ENCODE data around the gene EVPL.
A peak's percentile ranks its signal among the peaks of the same experiment; 100 is the strongest.
"Not testable (repeated sequence)": the region's sequence is repeated elsewhere in the genome, so short reads cannot be mapped to it uniquely, and the experiment has no call there.

The EVPL gene

DNA sequence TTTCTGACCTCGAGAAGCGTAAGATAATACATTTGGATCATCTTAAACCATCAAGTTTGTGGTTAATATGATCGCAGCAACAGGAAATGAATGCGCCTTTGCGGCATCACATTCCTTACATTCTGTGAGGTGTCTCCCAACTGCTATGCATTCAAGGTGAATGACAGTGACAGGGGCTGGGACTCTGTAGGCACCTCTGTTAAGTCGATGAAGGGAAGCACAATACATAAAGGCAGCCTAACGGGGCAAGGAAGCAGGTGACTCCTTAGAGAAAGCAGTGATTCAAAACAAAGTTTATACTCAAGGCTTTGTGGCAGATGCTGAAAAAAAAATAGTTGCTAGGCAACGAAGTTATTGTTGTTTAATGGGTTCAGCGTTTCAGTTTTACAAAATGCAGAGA lies 21.6 kb upstream of the EVPL start:
- peak; percentile 71 for DNase-seq (ENCODE audit: low spot score)
- peak; percentile 63 for FAIRE-seq

DNA sequence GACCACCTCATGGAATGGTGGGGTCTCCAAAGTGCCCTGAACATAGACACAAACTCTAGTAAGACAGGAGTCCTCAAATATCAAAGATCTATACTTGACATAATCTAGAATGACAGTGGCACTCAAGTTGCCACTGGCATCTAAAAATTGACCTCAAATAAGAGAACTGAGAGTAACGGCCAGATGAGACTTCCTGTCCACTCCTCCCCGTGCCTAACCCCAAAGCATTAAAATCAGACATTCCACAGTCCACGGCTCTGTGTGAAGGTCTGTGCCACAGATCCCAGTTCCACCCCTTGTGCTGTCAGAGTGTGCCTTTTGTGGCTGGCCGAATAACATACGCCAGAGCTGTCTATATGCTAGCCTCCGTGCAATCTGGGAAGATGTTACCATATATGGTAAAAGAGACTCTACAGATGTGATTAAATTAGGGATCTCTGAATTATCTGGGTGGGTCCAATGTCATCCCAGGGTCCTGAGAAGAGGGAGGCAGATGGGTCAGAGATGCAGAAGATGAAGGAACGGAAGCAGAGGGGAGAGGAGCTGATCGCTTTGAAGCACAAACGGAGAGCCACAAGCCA lies 21.0 kb upstream of the EVPL start:
- FAIRE-seq = no peak
- peak; percentile 22 for DNase-seq (ENCODE audit: low spot score)

DNA sequence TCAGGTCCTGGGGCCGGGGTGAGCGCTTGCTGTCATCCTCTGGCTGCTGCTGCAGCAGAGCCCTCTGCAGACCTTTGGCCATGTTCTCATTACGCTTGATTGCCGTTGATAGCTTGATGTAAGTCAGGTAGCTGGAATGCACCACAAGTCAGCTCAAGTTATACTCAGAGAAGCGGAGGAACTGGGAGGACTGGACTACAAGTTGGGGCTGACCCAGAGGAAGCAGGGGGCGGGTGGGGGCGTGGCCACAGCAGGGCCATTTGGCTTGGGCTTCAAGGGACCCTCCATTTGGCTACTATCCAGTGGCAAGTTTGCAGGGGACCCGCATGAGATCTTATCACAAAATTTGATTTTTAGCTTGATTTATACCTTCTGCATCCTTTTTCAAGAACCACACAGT lies 19.0 kb upstream of the EVPL start:
- DNase-seq (ENCODE audit: low spot score) (no peak), FAIRE-seq (no peak)

DNA sequence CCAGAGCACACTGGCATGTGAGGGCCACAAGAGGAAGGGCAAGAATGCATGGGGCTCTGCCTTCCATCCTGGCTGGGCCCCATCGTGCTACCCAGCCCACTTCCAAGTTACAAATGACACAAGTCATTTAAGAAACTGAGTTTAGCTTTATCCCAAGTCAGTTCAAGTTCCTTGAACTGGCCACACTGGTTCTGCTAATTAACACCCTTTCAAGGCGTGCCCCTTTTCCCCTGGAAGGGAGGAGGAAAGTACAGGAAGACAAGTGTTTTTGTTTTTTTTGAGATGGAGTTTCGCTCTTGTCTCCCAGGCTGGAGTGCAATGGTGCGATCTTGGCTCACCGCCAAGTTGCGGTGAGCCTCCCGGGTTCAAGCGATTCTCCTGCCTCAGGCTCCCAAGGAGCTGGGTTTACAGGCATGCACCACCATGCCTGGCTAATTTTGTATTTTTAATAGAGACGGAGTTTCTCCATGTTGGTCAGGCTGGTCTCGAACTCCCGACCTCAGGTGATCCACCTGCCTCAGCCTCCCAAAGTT lies 17.4 kb upstream of the EVPL start:
- not testable (repeated sequence) for DNase-seq (ENCODE audit: low spot score)
- peak; percentile 40 for FAIRE-seq

DNA sequence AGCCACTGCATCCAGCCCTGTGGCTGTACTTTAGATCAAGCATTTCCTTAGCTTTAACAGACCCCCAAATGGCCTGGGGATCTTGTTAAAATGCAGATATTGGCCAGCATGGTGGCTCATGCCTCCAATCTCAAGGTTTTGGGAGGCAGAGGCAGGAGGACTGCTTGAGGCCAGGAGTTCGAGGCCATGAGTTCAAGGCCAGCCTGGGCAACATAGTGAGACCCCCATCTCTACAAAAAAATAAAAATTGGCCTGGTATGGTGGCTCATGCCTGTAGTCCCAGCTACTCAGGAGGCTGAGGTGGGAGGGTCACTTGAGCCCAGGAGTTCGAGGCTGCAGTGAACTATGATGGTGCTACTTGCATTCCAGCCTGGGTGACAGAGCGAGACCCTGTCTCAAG lies 15.8 kb upstream of the EVPL start:
- FAIRE-seq = not testable (repeated sequence)

DNA sequence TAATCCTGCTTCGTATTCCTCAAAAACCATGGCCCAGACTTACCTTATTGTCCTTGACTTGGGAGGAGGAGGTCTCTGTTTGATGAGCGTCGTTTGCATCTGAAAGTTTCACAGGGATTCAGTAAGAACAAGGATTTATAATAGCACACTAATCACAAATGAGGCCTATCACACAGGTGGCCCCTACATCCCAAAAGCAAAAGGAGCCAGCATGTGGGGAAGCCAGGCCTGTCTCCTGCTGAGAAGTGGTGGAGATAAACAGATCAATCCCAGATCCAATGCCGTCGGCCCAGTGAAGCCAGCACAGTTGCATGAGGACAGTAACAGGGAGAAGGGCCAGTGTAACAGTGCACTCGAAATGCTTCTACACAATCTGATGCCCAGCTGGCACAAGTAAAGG lies 13.3 kb upstream of the EVPL start:
- no peak for DNase-seq (ENCODE audit: low spot score)
- FAIRE-seq = no peak

More for the DNA sequence above, 15.8 kb upstream of the EVPL start:
- not testable (repeated sequence) for DNase-seq (ENCODE audit: low spot score)

DNA sequence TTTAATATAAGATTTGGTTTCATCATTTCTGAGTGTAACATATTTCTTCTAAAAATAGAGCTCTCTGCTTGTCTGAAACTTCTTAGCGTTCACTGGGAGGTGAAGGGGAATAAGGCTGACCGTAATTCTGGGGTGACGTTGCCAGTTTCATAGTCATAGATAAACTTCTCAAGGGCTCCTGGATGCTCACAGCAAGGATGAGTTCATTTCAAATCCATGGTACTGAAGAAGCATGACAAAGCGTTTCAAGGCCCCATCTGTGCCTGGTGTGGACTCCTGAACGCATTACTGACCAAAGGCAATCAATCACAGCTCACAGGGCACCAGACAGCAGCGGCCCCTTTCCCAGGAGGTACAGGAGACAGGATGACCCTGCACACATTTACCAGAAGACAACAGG lies 12.0 kb upstream of the EVPL start:
- DNase-seq (ENCODE audit: low spot score) (no peak), FAIRE-seq (peak; percentile 77)

DNA sequence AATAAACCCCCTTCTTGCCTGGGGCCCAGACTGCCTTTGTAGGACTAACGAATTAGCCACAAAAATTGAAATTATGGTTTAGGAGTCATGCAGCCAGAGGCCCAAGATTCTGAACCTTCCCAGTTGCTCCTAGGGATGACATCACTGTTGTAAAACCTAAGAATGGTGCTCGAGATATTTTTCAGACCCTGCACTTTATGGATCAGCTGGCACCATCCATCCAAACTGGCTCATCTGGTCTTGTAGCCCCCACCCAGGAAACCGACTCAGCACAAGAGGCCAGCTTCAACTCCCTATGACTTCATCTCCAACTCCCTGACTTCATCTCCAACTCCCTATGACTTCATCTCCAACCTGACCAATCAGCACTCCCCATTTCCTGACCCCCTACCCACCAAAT lies 10.9 kb upstream of the EVPL start:
- no peak for FAIRE-seq
- DNase-seq (ENCODE audit: low spot score) = no peak

DNA sequence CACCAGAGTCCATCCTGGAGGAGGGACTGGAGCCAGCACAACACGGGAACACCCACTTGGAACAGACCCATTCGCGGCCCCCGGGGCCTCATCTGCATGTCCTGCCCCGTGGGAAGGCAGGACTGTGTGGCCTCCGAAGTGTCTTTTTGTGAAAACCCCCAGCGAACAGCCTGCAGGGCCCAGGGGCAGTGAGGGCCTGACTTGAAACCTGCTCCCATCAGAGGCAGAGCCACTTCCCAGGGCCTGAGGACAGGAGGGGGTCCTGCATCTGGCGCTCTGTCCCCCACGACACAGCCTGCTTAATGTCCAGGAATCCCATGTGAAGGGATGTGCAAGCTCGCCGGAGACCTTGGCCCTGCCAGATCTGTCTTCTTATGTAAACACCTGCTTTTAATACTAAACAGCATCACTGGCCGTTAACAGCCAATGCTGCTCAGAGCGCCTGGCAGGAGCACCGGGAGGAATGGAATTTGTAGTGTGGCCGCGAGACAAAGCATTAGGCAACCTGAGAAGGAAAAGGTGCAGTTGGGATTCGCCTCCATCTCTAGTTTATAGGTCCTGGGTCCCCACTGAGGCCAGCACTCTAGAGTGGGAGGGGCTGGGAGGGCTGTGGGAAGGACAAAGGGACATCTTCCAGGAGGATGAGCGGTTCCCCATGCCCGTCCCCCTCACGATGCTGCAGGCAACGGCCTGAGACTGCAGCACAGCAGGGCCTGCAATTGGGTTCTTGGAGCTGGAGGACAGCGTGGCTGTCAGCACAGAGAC lies 9.6 kb upstream of the EVPL start:
- DNase-seq (ENCODE audit: low spot score) (no peak), FAIRE-seq (peak; percentile 32)

DNA sequence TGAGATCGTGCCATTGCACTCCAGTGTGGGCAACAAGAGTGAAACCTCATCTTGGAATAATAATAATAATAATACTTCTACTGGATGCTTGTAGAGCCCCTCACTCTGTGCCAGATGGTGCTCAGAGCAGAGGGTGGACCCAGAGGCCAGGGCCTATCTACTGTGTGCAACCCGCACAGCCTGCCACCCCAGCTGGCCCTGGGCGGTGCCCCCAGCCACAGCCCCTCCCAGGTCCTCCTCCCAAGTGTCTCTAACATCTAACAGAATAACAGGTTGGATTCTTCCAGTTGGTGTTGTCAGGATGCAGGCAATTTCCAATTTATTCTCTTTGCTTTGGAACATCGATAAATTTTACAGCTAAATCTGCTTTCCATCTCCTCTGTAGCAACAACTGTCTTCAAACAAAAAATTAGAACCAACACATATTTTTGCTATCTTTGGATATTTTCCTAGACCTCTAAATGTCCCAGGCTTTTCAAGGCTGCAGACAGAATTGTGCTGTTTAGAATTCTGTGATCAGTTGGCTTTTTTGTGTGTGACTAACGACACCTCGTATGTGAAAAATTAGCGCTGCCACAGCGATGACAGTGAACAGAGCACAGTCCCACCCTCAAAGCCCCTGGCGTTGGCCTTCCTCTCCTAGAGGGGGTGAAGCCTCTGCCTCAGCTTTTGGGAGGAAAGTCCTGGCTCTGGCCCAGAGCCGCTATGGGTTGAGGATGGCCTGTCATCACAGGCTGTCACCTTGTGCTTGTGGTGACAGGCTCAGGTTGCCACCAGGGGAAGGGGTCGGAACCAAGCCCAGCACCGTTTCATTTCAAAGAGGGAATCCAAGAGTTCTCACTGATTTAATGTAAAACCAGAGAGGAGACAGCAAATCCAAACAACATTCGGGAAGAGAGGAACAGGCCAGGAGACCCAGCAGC lies 7.6 kb upstream of the EVPL start:
- FAIRE-seq (peak; percentile 27), DNase-seq (ENCODE audit: low spot score) (no peak)

DNA sequence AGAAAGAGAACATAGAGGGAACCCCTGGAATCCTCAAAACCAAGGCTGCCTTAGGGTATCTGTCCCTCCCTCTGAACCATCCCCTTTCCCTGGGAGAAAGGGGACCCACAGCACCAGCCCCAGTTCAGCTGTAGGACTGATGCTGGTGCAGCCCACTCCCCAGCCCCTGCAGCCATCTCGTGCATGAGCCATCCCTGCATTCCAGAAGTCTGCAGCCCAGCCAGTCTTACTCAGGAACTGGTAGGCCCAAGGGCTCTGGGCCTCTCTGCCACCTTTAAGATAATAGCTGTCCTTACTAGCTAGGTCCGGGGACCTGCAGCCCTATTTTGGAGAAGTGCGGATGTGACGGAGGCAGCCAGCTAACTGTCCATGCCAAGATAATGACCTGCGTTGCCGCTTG lies 6.0 kb upstream of the EVPL start:
- DNase-seq (ENCODE audit: low spot score) = no peak
- FAIRE-seq = no peak

DNA sequence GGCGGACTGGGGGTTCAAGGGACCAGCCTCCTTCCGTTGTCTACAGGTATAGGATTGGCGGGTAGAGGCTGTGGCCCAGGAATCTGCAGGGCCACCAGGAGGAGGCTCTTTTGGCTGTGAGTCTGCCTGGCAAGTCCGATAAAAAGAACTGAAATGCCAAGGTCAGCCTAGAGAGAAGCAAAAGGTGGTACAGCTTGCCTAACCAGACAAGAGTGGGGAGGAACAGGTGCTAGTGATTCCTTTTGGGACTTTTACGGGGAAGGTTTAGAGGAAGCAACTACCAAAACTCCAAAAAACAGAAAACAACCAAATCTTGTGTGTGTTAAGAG lies 5.6 kb upstream of the EVPL start:
- DNase-seq (ENCODE audit: low spot score) = no peak
- no peak for FAIRE-seq

DNA sequence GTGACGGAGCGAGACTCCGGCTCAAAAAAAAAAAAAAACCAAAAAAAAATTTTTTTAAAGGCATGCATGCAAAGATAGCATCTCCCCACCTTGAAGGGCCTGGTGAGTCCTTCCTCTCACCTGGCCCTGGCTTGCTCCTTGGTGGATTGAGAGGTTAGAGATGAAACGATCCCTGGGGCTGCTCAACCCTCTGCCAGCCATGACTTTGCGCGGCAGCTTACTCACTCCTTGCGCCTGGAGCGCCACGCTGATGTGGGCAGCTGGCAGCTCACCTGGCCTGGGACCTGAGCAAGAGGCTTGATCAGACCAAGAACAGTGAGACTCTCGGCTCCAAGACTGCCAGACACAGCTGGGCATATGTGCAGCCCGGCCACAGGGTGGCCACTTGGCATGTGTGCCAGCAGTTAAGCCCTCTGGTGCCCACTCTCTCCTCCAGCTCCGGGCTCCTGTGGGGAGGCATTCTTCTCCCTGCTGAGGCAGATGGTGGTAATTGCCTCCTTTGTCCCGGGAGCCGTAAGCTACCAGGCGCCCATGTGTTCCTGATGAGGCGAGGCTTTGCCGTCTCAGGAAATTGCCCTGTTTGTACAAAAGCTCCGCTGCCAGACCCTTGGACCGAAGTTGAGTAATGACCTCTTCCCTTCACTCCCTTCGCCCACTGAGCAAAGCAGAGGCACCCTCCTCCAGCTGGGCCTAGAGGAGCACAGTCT lies 5.1 kb upstream of the EVPL start:
- no peak for DNase-seq (ENCODE audit: low spot score)
- FAIRE-seq = peak; percentile 17

DNA sequence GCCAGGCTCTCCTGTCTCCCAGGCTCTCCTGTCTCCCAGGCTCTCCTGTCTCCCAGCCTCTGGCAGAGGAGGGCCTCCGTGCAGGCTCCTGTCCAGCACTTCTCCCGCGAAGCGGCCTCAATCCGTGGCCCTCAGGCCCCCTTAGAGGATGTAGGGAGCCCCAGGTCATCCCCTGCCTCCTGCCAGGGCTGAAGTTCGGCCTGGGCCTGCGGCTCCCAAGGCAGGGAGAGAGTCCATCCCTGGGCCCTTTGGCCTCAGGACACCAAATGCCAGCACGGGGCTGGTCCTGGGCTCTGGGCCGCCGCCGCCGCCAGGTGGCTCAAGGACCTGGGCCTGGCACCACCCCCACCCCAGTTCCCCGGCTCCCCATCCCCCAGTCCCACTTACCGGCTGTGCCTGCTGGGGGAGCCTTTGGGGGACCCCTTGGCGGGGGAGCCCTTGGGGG lies 370 bp downstream of the EVPL start:
- DNase-seq (ENCODE audit: low spot score) (no peak), FAIRE-seq (no peak)

DNA sequence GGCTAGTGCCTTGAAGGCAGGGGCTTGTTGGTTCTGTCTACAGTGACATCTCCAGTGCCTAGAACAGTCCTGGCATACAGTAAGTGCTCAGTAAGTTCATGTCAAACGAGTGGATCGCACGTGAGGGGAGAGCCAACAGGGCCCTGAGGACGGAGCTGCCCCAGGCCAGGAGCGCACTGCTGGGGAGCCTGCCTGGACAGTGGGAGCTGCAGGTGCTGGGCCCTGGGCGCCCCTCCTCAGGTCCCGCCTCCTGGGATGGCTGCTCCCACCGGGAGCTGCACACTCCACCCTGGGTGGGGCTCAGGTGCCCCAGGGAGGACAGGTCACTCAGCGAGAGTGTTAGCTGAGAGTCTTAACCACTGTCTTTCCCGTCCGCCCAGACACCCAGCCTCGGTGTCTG lies 1.8 kb downstream of the EVPL start:
- no peak for DNase-seq (ENCODE audit: low spot score)
- FAIRE-seq = no peak

DNA sequence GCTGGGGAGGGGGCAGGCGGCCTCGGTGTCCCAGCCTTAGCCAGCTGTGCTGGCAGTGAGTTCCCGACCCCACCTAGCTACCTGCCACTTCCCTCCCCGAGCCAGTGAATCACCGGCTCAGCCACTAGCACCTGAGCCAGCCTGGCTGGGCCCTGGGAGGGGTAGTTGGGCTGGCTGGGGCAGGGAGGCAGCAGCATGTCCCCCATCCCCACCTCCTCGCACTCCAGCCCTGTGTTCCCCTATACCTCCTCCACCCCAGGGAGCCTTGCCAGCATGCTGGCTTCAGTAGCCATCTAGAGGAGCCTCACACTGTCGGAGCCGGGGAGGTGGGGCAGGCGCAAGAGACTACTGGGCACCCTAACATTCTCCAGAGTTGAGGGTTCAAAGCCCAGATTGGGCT lies 2.8 kb downstream of the EVPL start:
- no peak for DNase-seq (ENCODE audit: low spot score)
- no peak for FAIRE-seq

DNA sequence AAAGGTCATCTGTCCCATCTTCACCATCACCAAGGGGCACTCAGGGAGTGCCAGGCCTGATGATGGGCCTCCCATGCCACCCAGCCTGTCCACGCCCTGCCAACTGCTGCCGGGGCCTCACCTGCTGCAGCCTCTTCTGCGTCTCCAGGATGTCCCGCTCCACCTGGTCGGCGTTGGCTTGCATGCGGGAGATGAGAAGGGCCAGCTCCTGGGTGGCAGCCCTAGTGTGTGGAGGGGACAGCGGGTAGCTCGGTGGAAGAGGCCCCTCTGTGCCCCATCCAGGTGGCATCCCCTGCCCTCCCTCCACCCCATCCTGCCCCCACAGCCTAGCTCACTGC lies 3.2 kb downstream of the EVPL start:
- DNase-seq (ENCODE audit: low spot score) (no peak), FAIRE-seq (peak; percentile 37)

DNA sequence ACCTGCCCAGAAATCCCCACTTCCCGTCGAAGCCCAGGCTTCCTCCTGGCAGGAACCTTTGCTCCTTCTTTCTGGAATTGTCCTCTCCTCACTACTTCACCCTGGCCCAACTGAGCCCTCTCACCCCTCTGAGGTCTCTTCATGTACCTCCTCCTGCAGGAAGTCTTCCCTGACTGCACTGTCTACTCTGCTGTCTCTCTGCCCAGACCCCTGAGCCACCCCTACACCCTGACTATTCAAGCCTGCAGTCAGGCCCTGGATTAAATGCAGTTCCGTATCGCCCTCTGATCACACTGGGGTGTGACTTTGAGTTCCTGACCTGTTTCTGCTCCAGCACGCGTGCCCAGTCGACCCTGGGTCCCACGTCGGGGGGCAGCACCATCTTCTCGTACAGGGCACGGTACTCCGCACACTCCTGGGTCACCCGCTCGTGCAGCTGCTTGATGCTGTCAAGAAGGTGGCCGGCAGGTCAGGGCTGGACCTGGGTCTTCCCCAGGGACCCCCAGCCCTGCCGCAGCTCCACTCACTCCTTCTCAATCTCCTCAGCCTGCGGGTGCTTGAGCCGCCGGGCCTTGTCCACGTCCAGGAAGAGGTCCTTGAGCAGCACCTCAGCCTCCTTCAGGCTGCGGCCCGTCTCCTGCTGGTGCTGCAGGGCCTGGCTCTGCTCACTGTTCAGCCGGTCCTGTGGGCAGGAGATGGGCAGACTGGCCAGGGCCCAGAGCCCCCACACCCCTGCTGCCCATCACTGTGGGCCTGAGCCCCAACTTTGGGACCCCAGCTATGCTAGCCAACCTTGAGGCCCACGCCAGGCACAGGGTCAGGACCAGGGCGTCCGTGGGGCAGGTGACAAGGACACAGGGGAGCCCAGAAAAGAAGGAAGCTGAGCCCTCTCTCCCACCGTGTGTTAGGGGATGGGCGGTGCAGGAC lies 3.9 kb downstream of the EVPL start:
- peak; percentile 20 for FAIRE-seq
- DNase-seq (ENCODE audit: low spot score) = no peak

DNA sequence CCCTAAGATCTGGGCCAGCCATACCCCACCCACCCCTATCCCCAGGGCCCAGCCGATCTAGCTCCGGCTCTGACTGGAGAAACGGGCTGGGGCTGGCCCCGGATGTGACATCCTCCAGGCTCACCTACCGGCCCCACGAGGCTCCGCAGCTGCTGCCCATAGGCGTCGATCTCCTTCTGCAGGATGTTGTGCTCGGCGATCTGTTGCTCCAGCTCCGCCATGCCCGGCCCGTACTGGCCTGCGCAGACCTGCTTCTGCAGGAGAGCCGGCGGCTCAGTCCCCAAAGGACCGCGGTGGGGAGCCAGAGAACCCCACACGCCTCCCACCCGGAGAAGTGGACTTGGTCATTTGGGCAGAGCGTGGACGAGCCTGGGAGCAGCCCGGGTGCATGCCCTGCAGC lies 4.8 kb downstream of the EVPL start:
- DNase-seq (ENCODE audit: low spot score) (no peak), FAIRE-seq (no peak)

DNA sequence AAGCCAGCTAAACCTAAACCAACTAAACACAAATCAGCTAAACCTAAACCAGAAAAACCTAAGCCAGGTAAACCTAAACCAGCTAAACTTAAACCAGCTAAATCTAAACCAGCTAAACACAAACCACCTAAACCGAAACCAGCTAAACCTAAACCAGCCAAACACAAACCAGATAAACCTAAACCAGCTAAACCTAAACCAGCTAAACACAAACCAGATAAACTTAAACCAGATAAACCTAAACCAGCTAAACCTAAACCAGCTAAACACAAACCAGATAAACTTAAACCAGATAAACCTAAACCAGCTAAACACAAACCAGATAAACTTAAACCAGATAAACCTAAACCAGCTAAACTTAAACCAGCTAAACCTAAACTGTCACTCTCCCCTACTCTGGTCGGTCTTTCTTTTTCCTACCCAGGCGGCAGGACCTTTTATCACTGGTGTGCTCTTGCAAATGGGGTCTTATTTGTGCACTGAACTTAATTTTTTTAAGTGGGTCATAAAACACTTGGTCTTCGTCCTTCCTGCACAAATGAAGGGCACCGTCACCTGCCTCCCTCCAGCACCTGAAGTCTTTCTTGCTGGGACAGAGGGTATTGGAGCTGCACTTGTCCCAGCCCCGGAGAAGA lies 7.2 kb downstream of the EVPL start:
- FAIRE-seq (no peak), DNase-seq (ENCODE audit: low spot score) (no peak)

Data from urothelium cell line (cell line).